Measurements from ENCODE around the gene FAM162B.
A peak's percentile ranks its signal among the peaks of the same experiment; 100 is the strongest.
"Not testable (repeated sequence)": the region's sequence is repeated elsewhere in the genome, so short reads cannot be mapped to it uniquely, and the experiment has no call there.

The FAM162B gene

GRCh38 chr6:116764961-116765841, at the start of gene FAM162B:
Gene FAM162B, minus strand, starts transcription at chr6:116765719. Its CDS starts 143 bp downstream, at chr6:116765576.
- peak; percentile 91 for DNase-seq

GRCh38 chr6:116812051-116812650, 46.6 kb upstream of the FAM162B start:
- DNase-seq: no peak

GRCh38 chr6:116801971-116802370, 36.5 kb upstream of the FAM162B start:
- DNase-seq: no peak

- DNase-seq: no peak
These were observed 34.4 kb upstream of the FAM162B start for GRCh38 chr6:116799945-116800344.

GRCh38 chr6:116797585-116797984, 32.1 kb upstream of the FAM162B start:
- no peak for DNase-seq

- DNase-seq: no peak
These were observed 27.7 kb upstream of the FAM162B start for GRCh38 chr6:116793224-116793623.

- DNase-seq: no peak
These were observed 18.3 kb upstream of the FAM162B start for GRCh38 chr6:116783852-116784251.

GRCh38 chr6:116779573-116780164, 14.2 kb upstream of the FAM162B start:
- DNase-seq: no peak

GRCh38 chr6:116773886-116774285, 8.4 kb upstream of the FAM162B start:
- no peak for DNase-seq

- DNase-seq: no peak
These were observed 6.9 kb upstream of the FAM162B start for GRCh38 chr6:116772450-116772849.

GRCh38 chr6:116767715-116768114, 2.2 kb upstream of the FAM162B start:
- DNase-seq: no peak

GRCh38 chr6:116766506-116767176, 1.1 kb upstream of the FAM162B start:
- DNase-seq: no peak

GRCh38 chr6:116764629-116764960, 924 bp downstream of the FAM162B start:
- DNase-seq: peak; percentile 63

GRCh38 chr6:116763906-116764628, 1.5 kb downstream of the FAM162B start:
- no peak for DNase-seq

GRCh38 chr6:116763048-116763447, 2.5 kb downstream of the FAM162B start:
- no peak for DNase-seq

- no peak for DNase-seq
These were observed 3.3 kb downstream of the FAM162B start for GRCh38 chr6:116762235-116762634.

GRCh38 chr6:116761779-116762178, 3.7 kb downstream of the FAM162B start:
- DNase-seq: no peak

- no peak for DNase-seq
These were observed 20.3 kb downstream of the FAM162B start for GRCh38 chr6:116745176-116745575.

GRCh38 chr6:116741571-116741970, 23.9 kb downstream of the FAM162B start:
- DNase-seq: no peak

GRCh38 chr6:116740486-116740885, 25.0 kb downstream of the FAM162B start:
- not testable (repeated sequence) for DNase-seq

- no peak for DNase-seq
These were observed 28.5 kb downstream of the FAM162B start for GRCh38 chr6:116737004-116737403.

- no peak for DNase-seq
These were observed 35.0 kb downstream of the FAM162B start for GRCh38 chr6:116730513-116730912.

GRCh38 chr6:116726947-116727346, 38.6 kb downstream of the FAM162B start:
- no peak for DNase-seq

Data from islet precursor cell (in vitro differentiated cells).